H9 (cell line): ENCODE data around the gene MYOCOS. TPM values are rescaled to one million over a fixed set of nuclear protein-coding genes. Genes with fewer than 3 reads are reported as not detected.

Experiments used
- DNase-seq: peaks from one replicate; pipeline ENCODE4 v3.0.0-alpha.2; 2017
- H2AFZ ChIP-seq: one replicate; pipeline ENCODE4 v1.6.1; 2013; ENCODE audit warnings: mild to moderate bottlenecking, low read length, control low read depth, moderate library complexity
- H2AK5ac ChIP-seq: 2 replicates; pipeline ENCODE4 v1.6.1; 2013; ENCODE audit warnings: low read length, control low read depth, mixed read lengths; ENCODE audit not compliant: insufficient read length
- H2BK120ac ChIP-seq: one replicate; pipeline ENCODE4 v1.6.1; 2013; ENCODE audit warnings: low read depth, mild to moderate bottlenecking, low read length, control low read depth, inconsistent platforms; ENCODE audit not compliant: poor library complexity, severe bottlenecking
- H2BK12ac ChIP-seq: 2 replicates; pipeline ENCODE4 v1.6.1; 2013; ENCODE audit warnings: low read length, control low read depth, mixed read lengths, low read depth; ENCODE audit not compliant: insufficient read length
- H2BK15ac ChIP-seq: 2 replicates; pipeline ENCODE4 v1.6.1; 2013; ENCODE audit warnings: low read depth, low read length, control low read depth
- H2BK20ac ChIP-seq: one replicate; pipeline ENCODE4 v1.6.1; 2013; ENCODE audit warnings: low read depth, mild to moderate bottlenecking, low read length, control low read depth, inconsistent platforms; ENCODE audit not compliant: poor library complexity, severe bottlenecking
- H2BK5ac ChIP-seq: 2 replicates; pipeline ENCODE4 v1.6.1; 2013; ENCODE audit warnings: low read length, control low read depth, mixed read lengths; ENCODE audit not compliant: insufficient read length
- H3K14ac ChIP-seq: 2 replicates; pipeline ENCODE4 v1.6.1; 2013; ENCODE audit warnings: low read length, control low read depth; ENCODE audit not compliant: insufficient read depth
- H3K18ac ChIP-seq: 2 replicates; pipeline ENCODE4 v1.6.1; 2013; ENCODE audit warnings: low read depth, mild to moderate bottlenecking, mixed read lengths, low read length, control low read depth; ENCODE audit not compliant: insufficient read length
- H3K23ac ChIP-seq: 2 replicates; pipeline ENCODE4 v1.6.1; 2013; ENCODE audit warnings: low read length, control low read depth, mixed read lengths, low read depth; ENCODE audit not compliant: insufficient read length
- H3K23me2 ChIP-seq: 2 replicates; pipeline ENCODE4 v1.6.1; 2013; ENCODE audit warnings: low read depth, mild to moderate bottlenecking, mixed read lengths, low read length, control low read depth; ENCODE audit not compliant: insufficient read length, poor library complexity, severe bottlenecking
- H3K27ac ChIP-seq: 2 replicates; pipeline ENCODE4 v1.5.1; 2013; ENCODE audit warnings: low read length, control low read depth, mixed read lengths, low read depth; ENCODE audit not compliant: insufficient read length
- H3K27me3 ChIP-seq: 2 replicates; pipeline ENCODE4 v1.6.1; 2013; ENCODE audit warnings: low read length, control low read depth, inconsistent platforms; ENCODE audit not compliant: insufficient read depth
- H3K4ac ChIP-seq: 2 replicates; pipeline ENCODE4 v1.6.1; 2013; ENCODE audit warnings: low read depth, mild to moderate bottlenecking, control low read depth, inconsistent platforms, low read length, moderate library complexity
- H3K4me1 ChIP-seq: 2 replicates; pipeline ENCODE4 v1.6.1; 2013; ENCODE audit warnings: low read length, control low read depth, inconsistent platforms; ENCODE audit not compliant: insufficient read depth
- H3K4me2 ChIP-seq: 2 replicates; pipeline ENCODE4 v1.6.1; 2013; ENCODE audit warnings: low read length, control low read depth, mixed read lengths; ENCODE audit not compliant: insufficient read length, insufficient read depth
- H3K56ac ChIP-seq: 2 replicates; pipeline ENCODE4 v1.6.1; 2013; ENCODE audit warnings: low read depth, mild to moderate bottlenecking, mixed read lengths, low read length, control low read depth; ENCODE audit not compliant: insufficient read length
- H3K79me1 ChIP-seq: 2 replicates; pipeline ENCODE4 v1.6.1; 2013; ENCODE audit warnings: low read depth, mild to moderate bottlenecking, moderate library complexity, low read length, control low read depth, inconsistent platforms; ENCODE audit not compliant: insufficient read depth, poor library complexity, severe bottlenecking
- H3K79me2 ChIP-seq: 2 replicates; pipeline ENCODE4 v1.6.1; 2013; ENCODE audit warnings: low read length, control low read depth, inconsistent platforms; ENCODE audit not compliant: insufficient read depth
- H3K9ac ChIP-seq: 2 replicates; pipeline ENCODE4 v1.6.1; 2013; ENCODE audit warnings: low read length, control low read depth, mixed read lengths; ENCODE audit not compliant: insufficient read length; ENCODE audit errors: extremely low read depth
- H3K9me3 ChIP-seq: one replicate; pipeline ENCODE4 v1.6.1; 2013; ENCODE audit warnings: low read depth, low read length, inconsistent platforms; ENCODE audit not compliant: control insufficient read depth
- H3T11ph ChIP-seq: one replicate; pipeline ENCODE4 v1.6.1; 2013; ENCODE audit warnings: mild to moderate bottlenecking, low read length, control low read depth, inconsistent platforms
- H4K20me1 ChIP-seq: one replicate; pipeline ENCODE4 v1.6.1; 2013; ENCODE audit not compliant: control insufficient read depth, insufficient read length, insufficient read depth
- H4K5ac ChIP-seq: 2 replicates; pipeline ENCODE4 v1.6.1; 2013; ENCODE audit warnings: low read depth, mild to moderate bottlenecking, mixed read lengths, low read length, control low read depth; ENCODE audit not compliant: insufficient read length
- H4K8ac ChIP-seq: replicated peaks from 2 replicates; pipeline ENCODE4 v1.6.1; 2013; ENCODE audit warnings: low read length, control low read depth, mixed read lengths, low read depth; ENCODE audit not compliant: insufficient read length
- H4K91ac ChIP-seq: 2 replicates; pipeline ENCODE4 v1.6.1; 2013; ENCODE audit warnings: low read depth, mild to moderate bottlenecking, moderate library complexity, mixed read lengths, low read length, control low read depth; ENCODE audit not compliant: insufficient read length
- H3K27ac Mint-ChIP-seq, 3 experiments: 2 replicates in 2 of 3; 3 replicates in 1 of 3; pipeline ENCODE4 v1.8.0; 2020 to 2021; ENCODE audit warnings: mixed read lengths in 3 of 3, mild to moderate bottlenecking in 1 of 3, moderate library complexity in 1 of 3
- H3K27me3 Mint-ChIP-seq: 2 replicates; pipeline ENCODE4 v1.8.0; 2021; ENCODE audit warnings: low read depth, mild to moderate bottlenecking, moderate library complexity, mixed read lengths
- H3K36me3 Mint-ChIP-seq, 3 experiments: 2 replicates in 2 of 3; 3 replicates in 1 of 3; pipeline ENCODE4 v1.8.0; 2020 to 2021; ENCODE audit warnings: low read depth in 3 of 3, mixed read lengths in 3 of 3; ENCODE audit not compliant: insufficient read depth in 1 of 3
- H3K4me1 Mint-ChIP-seq, 2 experiments: 2 replicates each; pipeline ENCODE4 v1.8.0; 2020; ENCODE audit warnings: mixed read lengths in 2 of 2
- H3K4me3 Mint-ChIP-seq, 2 experiments: 2 replicates in 1 of 2; 3 replicates in 1 of 2; pipeline ENCODE4 v1.8.0; 2020 to 2021; ENCODE audit warnings: mild to moderate bottlenecking in 2 of 2, mixed read lengths in 2 of 2, moderate library complexity in 1 of 2
- H3K9me3 Mint-ChIP-seq, 2 experiments: 2 replicates in 1 of 2; 3 replicates in 1 of 2; pipeline ENCODE4 v1.8.0; 2020; ENCODE audit warnings: mild to moderate bottlenecking in 2 of 2, mixed read lengths in 2 of 2, moderate library complexity in 1 of 2
- WGBS: extraction: QIAGEN DNeasy Blood & Tissue Kit; methylation state at CpG from one replicate; pipeline ENCODE4 v1.1.7; 2013; ENCODE audit warnings: missing lambda C conversion rate, low lambda C conversion rate, mixed read lengths; ENCODE audit not compliant: insufficient read length; ENCODE audit errors: extremely low coverage; 5-methylcytosine and 5-hydroxymethylcytosine counted together
- total RNA-seq: library from RNA; stranded (reverse); gene quantifications from 2 replicates; pipeline ENCODE4 v1.2.1, GENCODE V29; 2021
- TF ChIP-seq, protein P1 (sequence below): fragments of 200-600 bp; sonication (generic); conservative IDR thresholded peaks from 3 replicates; pipeline ENCODE4 v1.8.0; 2021; ENCODE audit warnings: antibody characterized with exemption, mild to moderate bottlenecking

Gene MYOCOS
- total RNA-seq, 1 experiment from 2014 or later: 0.13 TPM

DNA sequence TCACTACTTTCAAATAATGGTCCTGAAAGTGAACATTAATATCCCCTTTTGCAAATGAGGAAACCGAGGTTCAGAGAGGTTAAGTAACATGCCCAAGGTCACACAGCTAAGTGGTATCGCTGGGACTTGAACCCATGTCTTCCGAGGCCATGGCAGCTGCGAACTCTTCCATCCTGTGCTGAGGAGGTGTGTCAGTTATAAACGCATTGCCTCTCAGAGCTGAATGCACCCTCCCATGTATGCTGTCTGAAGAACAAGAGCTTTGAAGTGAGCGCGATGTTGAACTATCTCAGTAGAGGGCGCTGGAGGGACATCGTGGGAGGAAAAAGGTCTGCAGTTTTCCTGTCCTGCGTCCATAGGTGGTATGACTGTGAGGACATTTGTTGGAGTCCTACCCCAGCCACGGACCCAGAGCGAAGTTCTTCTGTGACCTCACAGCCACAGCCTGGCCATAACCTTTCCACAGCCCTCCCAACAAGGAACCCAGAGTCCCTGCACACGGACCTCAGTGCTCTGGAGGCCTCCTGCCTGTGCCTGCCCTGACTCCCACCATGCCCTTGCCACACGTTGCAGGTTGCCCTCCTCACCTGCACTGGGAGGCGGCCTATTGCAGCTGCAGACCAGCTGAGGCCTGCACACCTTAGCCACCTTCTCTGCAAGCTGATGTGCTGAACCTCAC lies 22.9 kb downstream of the MYOCOS start:
- H3K27ac Mint-ChIP-seq: no peak overlapping the region
- Histone ChIP-seq H2AFZ (no peak overlapping the region), H3K4me2 (no peak overlapping the region)

More for the DNA sequence above, 22.9 kb downstream of the MYOCOS start:
- peaks cover 31 to 34% of the 10 kb centered on the region in 2 experiments for H3K4me1 Mint-ChIP-seq
- Histone ChIP-seq H3K9ac (no peak overlapping the region), H3K4me1 (peaks cover 2% of the 10 kb centered on the region; the same call in 1 of the 2 replicates), H3K14ac (peak overlapping the region; percentile 77), H3K9me3 (no peaks in the 10 kb centered on the region), H3K4ac (no peak overlapping the region), H2AK5ac (no peak overlapping the region), H3K79me2 (no peaks in the 10 kb centered on the region), H2BK15ac (no peak overlapping the region), H4K8ac (no peak overlapping the region), H4K5ac (peak overlapping the region; percentile 34), H2BK20ac (no peak overlapping the region), H3K56ac (no peak overlapping the region), H3K79me1 (no peaks in the 10 kb centered on the region), H3K18ac (peak overlapping the region; percentile 72), H4K20me1 (no peaks in the 10 kb centered on the region), H3T11ph (no peak overlapping the region), H4K91ac (no peak overlapping the region), H3K23me2 (no peaks in the 10 kb centered on the region), H2BK12ac (no peak overlapping the region), H2BK120ac (no peak overlapping the region), H2BK5ac (no peak overlapping the region), H3K23ac (no peak overlapping the region), H3K27ac (no peak overlapping the region), H3K27me3 (no peaks in the 10 kb centered on the region)
- no peaks in the 10 kb centered on the region for H3K9me3 Mint-ChIP-seq
- DNase-seq: peak; percentile 92
- WGBS: no CpG with 5 or more reads among the region's 15 CpGs
- H3K4me3 Mint-ChIP-seq: no peak overlapping the region
- no peaks in the 10 kb centered on the region; the same call in 1 of the 2 replicates for H3K27me3 Mint-ChIP-seq
- H3K36me3 Mint-ChIP-seq: no peaks in the 10 kb centered on the region
- TF ChIP-seq, protein P1, sequence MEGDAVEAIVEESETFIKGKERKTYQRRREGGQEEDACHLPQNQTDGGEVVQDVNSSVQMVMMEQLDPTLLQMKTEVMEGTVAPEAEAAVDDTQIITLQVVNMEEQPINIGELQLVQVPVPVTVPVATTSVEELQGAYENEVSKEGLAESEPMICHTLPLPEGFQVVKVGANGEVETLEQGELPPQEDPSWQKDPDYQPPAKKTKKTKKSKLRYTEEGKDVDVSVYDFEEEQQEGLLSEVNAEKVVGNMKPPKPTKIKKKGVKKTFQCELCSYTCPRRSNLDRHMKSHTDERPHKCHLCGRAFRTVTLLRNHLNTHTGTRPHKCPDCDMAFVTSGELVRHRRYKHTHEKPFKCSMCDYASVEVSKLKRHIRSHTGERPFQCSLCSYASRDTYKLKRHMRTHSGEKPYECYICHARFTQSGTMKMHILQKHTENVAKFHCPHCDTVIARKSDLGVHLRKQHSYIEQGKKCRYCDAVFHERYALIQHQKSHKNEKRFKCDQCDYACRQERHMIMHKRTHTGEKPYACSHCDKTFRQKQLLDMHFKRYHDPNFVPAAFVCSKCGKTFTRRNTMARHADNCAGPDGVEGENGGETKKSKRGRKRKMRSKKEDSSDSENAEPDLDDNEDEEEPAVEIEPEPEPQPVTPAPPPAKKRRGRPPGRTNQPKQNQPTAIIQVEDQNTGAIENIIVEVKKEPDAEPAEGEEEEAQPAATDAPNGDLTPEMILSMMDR: peak; percentile 84
